Measurements from ENCODE around the gene MEGF8.

- TF ChIP-seq SPI1 (IDR thresholded peaks at IDR 0.05; ENCODE audit: borderline replicate concordance, low read depth, low read length) (no peak), CTCF (IDR thresholded peaks at IDR 0.05 in 2 of 3, conservative IDR thresholded peaks at IDR 0.05 in 1 of 3; ENCODE audit: insufficient read depth in 2 of 3, low read depth in 1 of 3, low read length in 3 of 3) (peak; percentile 91 to 92 (median 91)), FOS (IDR thresholded peaks at IDR 0.05; ENCODE audit: extremely low read depth, insufficient read length) (peak; percentile 90), CHD4 (IDR thresholded peaks at IDR 0.05; ENCODE audit: insufficient read depth, insufficient replicate concordance, low read depth, low read length, poor library complexity, severe bottlenecking) (no peak), SMC3 (conservative IDR thresholded peaks at IDR 0.05; ENCODE audit: insufficient read depth, low read depth, low read length) (peak; percentile 62), POLR2A (conservative IDR thresholded peaks at IDR 0.05) (peak; percentile 70), BACH1 (tag; IDR thresholded peaks at IDR 0.05) (no peak), ZNF431 (CRISPR knock-in tag; IDR thresholded peaks at IDR 0.05) (no peak), STAG1 (CRISPR knock-in tag; IDR thresholded peaks at IDR 0.05; ENCODE audit: borderline replicate concordance) (no peak; the same call in 1 of the 2 replicates)
These were observed 45.3 kb upstream of the MEGF8 start for GRCh38 chr19:42279902-42280814.

Data from K562 (cell line).